Vagina (tissue), 2 donors: ENCODE measurements around the gene PIR. TPM values are rescaled to one million over a fixed set of nuclear protein-coding genes. Genes with fewer than 3 reads are reported as not detected.

ENCODE experiments used
- DNase-seq, 2 donors: peaks; one replicate each; pipeline ENCODE4 v3.0.0-alpha.2; 2017; ENCODE audit errors: extremely low spot score in 2 of 2
- H3K27ac ChIP-seq: fragments of 200-600 bp; sonication (generic); one replicate; pipeline ENCODE4 v1.5.1; 2019
- H3K27me3 ChIP-seq: fragments of 200-600 bp; sonication (generic); one replicate; pipeline ENCODE4 v1.5.1; 2019
- H3K36me3 ChIP-seq, 2 donors: fragments of 200-600 bp; sonication (generic); one replicate each; pipeline ENCODE4 v1.5.1; 2017 to 2019
- H3K4me1 ChIP-seq: fragments of 200-600 bp; sonication (generic); one replicate; pipeline ENCODE4 v1.5.1; 2019
- H3K4me3 ChIP-seq, 2 donors: fragments of 200-600 bp; sonication (generic); 1 replicate in 1 of 2; 2 replicates in 1 of 2; pipeline ENCODE4 v1.5.1; 2016 to 2019
- H3K9me3 ChIP-seq: fragments of 200-600 bp; sonication (generic); one replicate; pipeline ENCODE4 v1.5.1; 2019
- POLR2A ChIP-seq, 2 donors: fragments of 450-650 bp; IDR thresholded peaks; one replicate each; pipeline ENCODE4 v1.6.1; 2017; ENCODE audit warnings: antibody characterized with exemption in 2 of 2, mild to moderate bottlenecking in 2 of 2, moderate library complexity in 2 of 2
- POLR2AphosphoS5 ChIP-seq, 2 donors: sonication (generic); formaldehyde crosslinking; IDR thresholded peaks; one replicate each; pipeline ENCODE4 v1.9.0; 2017; ENCODE audit warnings: antibody characterized with exemption in 2 of 2, mild to moderate bottlenecking in 2 of 2, low read depth in 1 of 2; ENCODE audit not compliant: insufficient read depth in 1 of 2
- intact Hi-C: fragments of 100-400 bp; cut with DNase I; formaldehyde crosslinking; loops from one replicate; pipeline ENCODE4 v1.15.1; 2023
- total RNA-seq: library from RNA; depleted of rRNA; stranded (reverse); fragments of >200 nt; gene quantifications from one replicate; pipeline ENCODE4 v1.2.3, GENCODE V29; 2016
- TF ChIP-seq, protein P1 (sequence below), 3 experiments: fragments of 450-650 bp in 2 of 3; fragments of 200-600 bp in 1 of 3; sonication (generic) in 1 of 3; IDR thresholded peaks; one replicate each; pipeline ENCODE4 v1.5.1; 2017 to 2019; ENCODE audit warnings: antibody characterized with exemption in 3 of 3, mild to moderate bottlenecking in 2 of 3, moderate library complexity in 2 of 3

Gene PIR
- total RNA-seq, 1 donor from 2014 or later, result 24.1 TPM

DNA sequence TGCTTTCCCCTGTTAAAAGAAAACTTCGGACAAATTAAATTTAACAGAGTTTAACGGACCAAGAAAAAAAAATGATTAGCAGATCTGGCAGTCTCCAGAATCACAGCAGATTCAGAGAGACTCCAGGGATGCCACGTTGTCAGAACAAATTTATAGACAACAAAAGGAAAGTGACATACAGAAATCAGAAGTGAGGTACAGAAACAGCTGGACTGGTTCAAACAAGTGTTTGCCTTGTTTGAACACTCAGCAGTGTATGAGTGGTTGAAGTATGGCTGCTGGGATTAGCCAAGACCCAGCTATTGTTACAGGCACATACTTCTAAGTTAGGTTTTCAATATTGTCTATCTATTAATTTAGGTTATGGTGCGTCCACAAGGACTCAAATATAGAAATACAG, 19.1 kb downstream of the PIR start:
- intact Hi-C loops, result no loop called here
- Histone ChIP-seq H3K9me3 (no peaks in the 10 kb centered on the region), H3K27me3 (no peaks in the 10 kb centered on the region), H3K4me3 (no peak overlapping the region), H3K4me1 (no peaks in the 10 kb centered on the region), H3K36me3 (no peaks in the 10 kb centered on the region), H3K27ac (no peak overlapping the region)
- TF ChIP-seq, protein P1, sequence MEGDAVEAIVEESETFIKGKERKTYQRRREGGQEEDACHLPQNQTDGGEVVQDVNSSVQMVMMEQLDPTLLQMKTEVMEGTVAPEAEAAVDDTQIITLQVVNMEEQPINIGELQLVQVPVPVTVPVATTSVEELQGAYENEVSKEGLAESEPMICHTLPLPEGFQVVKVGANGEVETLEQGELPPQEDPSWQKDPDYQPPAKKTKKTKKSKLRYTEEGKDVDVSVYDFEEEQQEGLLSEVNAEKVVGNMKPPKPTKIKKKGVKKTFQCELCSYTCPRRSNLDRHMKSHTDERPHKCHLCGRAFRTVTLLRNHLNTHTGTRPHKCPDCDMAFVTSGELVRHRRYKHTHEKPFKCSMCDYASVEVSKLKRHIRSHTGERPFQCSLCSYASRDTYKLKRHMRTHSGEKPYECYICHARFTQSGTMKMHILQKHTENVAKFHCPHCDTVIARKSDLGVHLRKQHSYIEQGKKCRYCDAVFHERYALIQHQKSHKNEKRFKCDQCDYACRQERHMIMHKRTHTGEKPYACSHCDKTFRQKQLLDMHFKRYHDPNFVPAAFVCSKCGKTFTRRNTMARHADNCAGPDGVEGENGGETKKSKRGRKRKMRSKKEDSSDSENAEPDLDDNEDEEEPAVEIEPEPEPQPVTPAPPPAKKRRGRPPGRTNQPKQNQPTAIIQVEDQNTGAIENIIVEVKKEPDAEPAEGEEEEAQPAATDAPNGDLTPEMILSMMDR (IDR thresholded peaks at IDR 0.05), result no peak
- no peak for TF ChIP-seq POLR2A (IDR thresholded peaks at IDR 0.05)
- TF ChIP-seq POLR2AphosphoS5 (IDR thresholded peaks at IDR 0.05; ENCODE audit: insufficient read depth in 1 of 2, low read depth in 1 of 2), result no peak
- no peak for DNase-seq

DNA sequence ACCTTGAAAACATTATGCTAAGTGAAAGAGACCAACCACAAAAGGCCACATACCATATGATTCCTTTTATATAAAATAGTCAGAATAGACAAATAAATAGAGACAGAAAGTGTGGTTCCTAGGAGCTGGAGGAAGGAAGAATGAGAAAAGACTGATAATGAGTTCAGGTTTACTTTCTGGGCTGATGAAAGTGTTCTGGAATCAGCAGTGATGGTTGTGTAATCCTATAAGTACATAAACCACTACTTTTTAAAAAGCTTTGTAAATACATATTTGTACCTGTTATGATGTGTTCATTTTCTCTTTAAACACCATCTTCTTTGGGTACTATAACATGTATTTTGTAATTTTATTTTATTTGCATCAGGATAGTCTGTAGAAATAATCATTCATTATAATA, 20.6 kb downstream of the PIR start:
- TF ChIP-seq POLR2A (IDR thresholded peaks at IDR 0.05) (no peak), POLR2AphosphoS5 (IDR thresholded peaks at IDR 0.05; ENCODE audit: insufficient read depth in 1 of 2, low read depth in 1 of 2) (no peak)
- TF ChIP-seq, protein P1 (IDR thresholded peaks at IDR 0.05), result no peak
- Histone ChIP-seq H3K4me1 (no peaks in the 10 kb centered on the region), H3K4me3 (no peak overlapping the region), H3K27me3 (no peaks in the 10 kb centered on the region), H3K9me3 (no peaks in the 10 kb centered on the region), H3K36me3 (no peaks in the 10 kb centered on the region), H3K27ac (no peak overlapping the region)
- intact Hi-C loops, result no loop called here
- DNase-seq, result no peak

DNA sequence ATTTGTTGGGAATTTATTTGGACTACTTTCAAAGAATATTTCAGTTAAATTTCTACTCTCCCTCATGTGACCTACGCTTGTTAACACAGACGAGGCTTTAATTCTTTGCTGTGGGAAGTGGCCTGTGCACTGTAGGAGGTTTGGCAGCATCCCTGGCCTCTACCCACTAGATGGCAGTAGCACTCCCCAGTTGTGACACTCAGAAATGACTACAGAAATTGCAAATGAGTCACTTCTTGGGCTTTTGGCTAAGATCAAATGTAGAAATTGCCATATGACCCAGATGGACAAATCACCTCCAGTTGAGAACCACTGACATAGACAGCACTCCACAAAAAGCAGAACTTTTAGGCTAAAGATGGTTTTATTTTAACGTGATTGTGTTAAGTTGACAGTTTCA, 22.1 kb downstream of the PIR start:
- Histone ChIP-seq H3K4me3 (no peak overlapping the region), H3K9me3 (no peaks in the 10 kb centered on the region), H3K27me3 (no peaks in the 10 kb centered on the region), H3K36me3 (no peaks in the 10 kb centered on the region), H3K4me1 (no peaks in the 10 kb centered on the region), H3K27ac (no peak overlapping the region)
- TF ChIP-seq, protein P1 (IDR thresholded peaks at IDR 0.05), result peak; percentile 49 to 62 (median 62)
- TF ChIP-seq POLR2A (IDR thresholded peaks at IDR 0.05), result no peak
- DNase-seq, result no peak
- intact Hi-C loops, result no loop called here

DNA sequence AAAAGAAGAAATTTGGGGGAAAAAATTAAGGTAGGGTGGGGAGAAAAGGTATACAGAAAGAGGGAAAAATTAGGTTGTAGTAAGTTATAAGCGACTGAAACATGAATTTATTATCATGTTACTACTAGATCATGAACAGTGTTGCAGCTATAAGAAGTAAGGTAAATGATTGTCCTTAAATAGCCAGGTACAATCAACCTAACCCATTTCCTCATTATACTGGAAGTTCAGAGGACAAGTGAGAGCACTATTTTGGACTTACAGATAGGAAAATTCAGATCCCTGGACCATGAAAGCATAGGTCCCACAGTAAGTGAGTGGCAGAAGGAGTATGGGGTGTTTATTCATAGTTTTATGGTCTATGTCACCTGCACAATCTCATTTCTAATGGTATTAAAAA, 23.5 kb downstream of the PIR start:
- Histone ChIP-seq H3K27me3 (no peaks in the 10 kb centered on the region), H3K4me1 (no peaks in the 10 kb centered on the region), H3K27ac (no peak overlapping the region), H3K4me3 (no peak overlapping the region), H3K9me3 (no peaks in the 10 kb centered on the region), H3K36me3 (no peaks in the 10 kb centered on the region)
- TF ChIP-seq POLR2A (IDR thresholded peaks at IDR 0.05) (no peak), POLR2AphosphoS5 (IDR thresholded peaks at IDR 0.05; ENCODE audit: insufficient read depth in 1 of 2, low read depth in 1 of 2) (no peak)
- TF ChIP-seq, protein P1 (IDR thresholded peaks at IDR 0.05), result no peak
- intact Hi-C loops, result no loop called here
- no peak for DNase-seq

DNA sequence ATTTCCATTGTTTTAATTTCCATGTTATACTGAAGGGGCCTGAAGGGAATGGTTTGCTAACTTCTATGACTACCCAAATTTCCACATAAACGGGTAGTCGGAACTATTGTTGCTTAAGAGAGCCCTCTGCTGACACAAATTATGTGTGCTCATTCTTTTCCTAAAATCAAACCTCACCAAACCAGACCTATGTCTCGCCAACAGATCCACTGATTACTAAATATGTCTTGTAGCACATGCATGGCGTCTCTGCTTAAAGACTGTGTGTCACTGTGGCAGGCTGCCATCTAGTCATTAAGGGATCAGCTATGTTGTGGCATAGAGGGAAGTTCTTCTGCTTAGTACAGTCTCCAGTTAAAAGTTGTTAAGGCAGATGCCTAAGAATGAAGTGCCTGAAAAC, 25.1 kb downstream of the PIR start:
- Histone ChIP-seq H3K4me1 (no peaks in the 10 kb centered on the region), H3K4me3 (no peak overlapping the region), H3K27me3 (no peaks in the 10 kb centered on the region), H3K27ac (peak overlapping the region; percentile 41), H3K36me3 (no peaks in the 10 kb centered on the region), H3K9me3 (no peaks in the 10 kb centered on the region)
- TF ChIP-seq, protein P1 (IDR thresholded peaks at IDR 0.05), result peak in 2 of 3 experiments; percentile 25 to 43
- TF ChIP-seq POLR2AphosphoS5 (IDR thresholded peaks at IDR 0.05; ENCODE audit: insufficient read depth in 1 of 2, low read depth in 1 of 2) (peak in 1 of 2 donors; percentile 73), POLR2A (IDR thresholded peaks at IDR 0.05) (no peak)
- no peak for DNase-seq
- intact Hi-C loops, result no loop called here
